ENCODE results near the gene KCNJ10.

DNA sequence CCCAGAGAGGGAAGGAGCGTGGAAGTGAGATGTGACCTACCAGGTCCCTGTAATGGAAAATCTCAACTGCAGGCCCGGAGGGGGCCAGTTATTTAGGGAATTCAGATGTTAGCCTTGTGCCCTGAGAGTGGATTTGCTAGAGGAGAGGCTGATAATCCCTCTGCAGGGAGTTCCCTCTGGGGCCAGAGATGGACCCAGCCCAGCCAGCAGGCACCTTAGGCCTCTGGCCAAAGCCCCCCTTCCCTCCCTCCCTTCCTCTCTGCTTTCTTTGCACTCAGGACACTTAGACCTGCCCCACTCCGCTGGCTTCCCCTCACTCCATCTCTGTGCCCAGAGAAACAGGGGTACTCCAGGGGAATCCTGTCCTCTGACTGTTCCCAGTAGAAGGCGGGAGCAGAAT, 44.1 kb upstream of the KCNJ10 start:
- TF ChIP-seq POLR2A (IDR thresholded peaks at IDR 0.05; ENCODE audit: low read depth, low read length) = no peak
- no peak for TF ChIP-seq POLR2AphosphoS5 (IDR thresholded peaks at IDR 0.05; ENCODE audit: low read depth, low read length)
